ENCODE data around the gene PIGR.

GRCh38 chr1:206954459-206955342 lies 8.4 kb upstream of the PIGR start:
- TF ChIP-seq POLR2AphosphoS5 (IDR thresholded peaks at IDR 0.05; ENCODE audit: low read depth, low read length) (no peak), POLR2A (IDR thresholded peaks at IDR 0.05; ENCODE audit: low read depth, low read length) (no peak)
